ENCODE results near the gene GPR89B.
"Not testable (repeated sequence)": the region's sequence is repeated elsewhere in the genome, so short reads cannot be mapped to it uniquely, and the experiment has no call there.

Gene GPR89B

GRCh38 chr1:147928236-147929132, at the start of gene GPR89B:
TSS of gene GPR89B (plus strand) at chr1:147928420. CDS start at chr1:147928537, 117 bp downstream.
- in situ Hi-C loops (cut with HindIII; ENCODE audit: low pct_unique_long_range_greater_than_20kb, low sequenced_read_pairs), result not testable (repeated sequence)
- peak; percentile 68 to 94 for DNase-seq (ENCODE audit: low read depth in 1 of 2, low spot score in 1 of 2)

- DNase-seq (ENCODE audit: low read depth in 1 of 2, low spot score in 1 of 2), result no peak
- in situ Hi-C loops (cut with HindIII; ENCODE audit: low pct_unique_long_range_greater_than_20kb, low sequenced_read_pairs), result no loop called here
- no peak for TF ChIP-seq JUND (IDR thresholded peaks at IDR 0.05; ENCODE audit: low read depth)
These were observed 48.3 kb upstream of the GPR89B start for GRCh38 chr1:147879911-147880310.

GRCh38 chr1:147882535-147882934, 45.7 kb upstream of the GPR89B start:
- no peak for DNase-seq (ENCODE audit: low read depth in 1 of 2, low spot score in 1 of 2)
- in situ Hi-C loops (cut with HindIII; ENCODE audit: low pct_unique_long_range_greater_than_20kb, low sequenced_read_pairs), result no loop called here
- TF ChIP-seq JUND (IDR thresholded peaks at IDR 0.05; ENCODE audit: low read depth), result no peak

- in situ Hi-C loops (cut with HindIII; ENCODE audit: low pct_unique_long_range_greater_than_20kb, low sequenced_read_pairs), result no loop called here
- no peak for TF ChIP-seq JUND (IDR thresholded peaks at IDR 0.05; ENCODE audit: low read depth)
- DNase-seq (ENCODE audit: low read depth in 1 of 2, low spot score in 1 of 2), result peak; percentile 54 to 87
These were observed 37.9 kb upstream of the GPR89B start for GRCh38 chr1:147890177-147890790.

DNA sequence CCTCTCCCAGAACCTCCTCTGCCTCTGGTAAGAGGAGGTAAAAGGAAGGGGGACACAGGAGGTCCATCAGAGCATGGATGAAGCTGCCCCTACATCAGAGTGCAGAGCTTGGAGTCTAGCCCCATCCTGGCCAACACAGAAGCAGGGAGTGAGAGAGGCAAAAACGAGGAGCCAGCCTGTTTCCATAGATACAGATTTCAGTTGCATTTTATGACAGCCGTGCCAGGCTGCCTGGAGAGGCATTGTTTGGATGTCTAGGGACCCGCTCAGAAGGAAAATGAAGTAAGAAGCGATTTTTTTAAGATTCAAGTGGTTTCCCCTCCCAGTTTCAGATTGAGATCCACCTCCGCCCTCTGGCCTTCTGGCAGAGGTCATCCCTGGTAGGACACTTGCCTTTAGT, 37.1 kb upstream of the GPR89B start:
- TF ChIP-seq JUND (IDR thresholded peaks at IDR 0.05; ENCODE audit: low read depth), result no peak
- DNase-seq (ENCODE audit: low read depth in 1 of 2, low spot score in 1 of 2), result no peak
- in situ Hi-C loops (cut with HindIII; ENCODE audit: low pct_unique_long_range_greater_than_20kb, low sequenced_read_pairs), result no loop called here

DNA sequence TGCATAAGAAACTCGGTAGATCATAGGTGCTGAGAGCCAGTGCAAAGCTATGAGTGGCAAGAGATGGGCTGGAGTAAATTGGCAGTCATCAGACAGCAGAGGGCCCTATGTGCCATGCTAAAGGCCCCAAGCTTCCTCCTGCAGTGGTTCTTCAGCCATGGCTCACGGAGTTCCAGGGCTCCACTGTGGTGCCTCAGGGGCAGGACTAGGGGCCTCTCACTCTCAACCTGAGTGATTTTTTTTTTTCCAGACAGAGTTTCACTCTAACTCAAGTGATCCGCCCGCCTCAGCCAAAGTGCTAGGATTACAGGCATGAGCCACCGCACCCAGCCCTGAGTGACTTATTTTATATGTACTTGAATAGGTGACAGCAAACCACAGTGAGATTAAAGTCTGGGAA, 36.0 kb upstream of the GPR89B start:
- in situ Hi-C loops (cut with HindIII; ENCODE audit: low pct_unique_long_range_greater_than_20kb, low sequenced_read_pairs), result no loop called here
- DNase-seq (ENCODE audit: low read depth in 1 of 2, low spot score in 1 of 2), result peak; percentile 42 to 76
- TF ChIP-seq JUND (IDR thresholded peaks at IDR 0.05; ENCODE audit: low read depth), result no peak

- peak; percentile 39 to 80 for DNase-seq (ENCODE audit: low read depth in 1 of 2, low spot score in 1 of 2)
- in situ Hi-C loops (cut with HindIII; ENCODE audit: low pct_unique_long_range_greater_than_20kb, low sequenced_read_pairs), result no loop called here
These were observed 35.4 kb upstream of the GPR89B start for GRCh38 chr1:147892731-147893214.

DNA sequence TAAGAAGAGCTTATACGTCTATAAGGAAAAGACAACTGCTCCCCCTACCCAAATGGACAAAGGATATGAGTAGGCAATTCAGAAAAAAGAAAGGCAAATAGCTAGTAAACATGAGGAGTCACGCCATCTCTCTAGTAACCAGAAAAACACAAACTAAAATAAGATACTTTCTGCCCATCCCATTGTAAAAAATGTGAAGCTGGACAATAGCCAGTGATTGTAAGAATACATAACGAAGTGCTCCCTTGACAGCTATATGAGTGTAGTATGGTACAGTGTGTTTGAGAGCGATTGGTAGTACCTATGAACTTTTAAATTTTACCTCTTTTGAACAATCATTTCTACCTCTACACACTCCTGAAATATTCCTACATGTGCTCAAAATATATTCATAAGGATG, 33.1 kb upstream of the GPR89B start:
- TF ChIP-seq JUND (IDR thresholded peaks at IDR 0.05; ENCODE audit: low read depth), result no peak
- in situ Hi-C loops (cut with HindIII; ENCODE audit: low pct_unique_long_range_greater_than_20kb, low sequenced_read_pairs), result no loop called here
- no peak for DNase-seq (ENCODE audit: low read depth in 1 of 2, low spot score in 1 of 2)

More at GRCh38 chr1:147892731-147893214, 35.4 kb upstream of the GPR89B start:
- TF ChIP-seq JUND (IDR thresholded peaks at IDR 0.05; ENCODE audit: low read depth), result no peak

DNA sequence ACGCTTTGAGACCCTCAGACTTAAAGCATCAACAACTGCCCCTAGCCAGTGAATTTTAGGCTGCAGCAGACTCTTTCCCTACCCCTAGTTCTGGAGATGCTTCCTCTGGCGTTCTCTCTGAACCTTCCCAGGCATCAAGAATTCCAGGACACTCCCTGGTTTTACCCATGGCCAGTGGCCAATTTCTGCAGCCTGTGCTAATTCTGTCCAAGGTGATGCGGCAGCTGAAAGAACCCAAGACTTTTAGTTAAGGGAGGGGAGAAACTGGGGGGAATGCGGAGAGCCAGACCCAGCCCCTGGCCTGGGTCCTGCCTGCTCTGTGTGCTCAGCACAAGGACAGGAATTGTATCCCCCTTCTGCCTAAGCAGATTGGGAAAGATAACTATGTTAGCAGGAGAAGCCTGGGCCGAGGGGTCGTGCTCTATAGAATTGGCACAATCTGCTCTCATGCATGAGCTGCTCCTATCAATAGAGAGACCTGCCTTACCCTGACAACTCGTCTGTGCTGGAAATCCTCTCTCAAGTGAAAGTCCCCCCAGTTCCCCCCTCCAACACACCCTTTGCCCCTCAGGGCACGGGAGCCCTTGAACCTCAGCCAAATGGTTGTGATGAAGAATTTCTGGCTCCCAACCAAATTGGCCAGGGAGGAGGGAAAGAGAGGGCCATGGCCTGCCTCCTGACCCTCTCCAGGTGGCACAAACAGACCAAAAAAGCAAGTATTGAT, 31.0 kb upstream of the GPR89B start:
- in situ Hi-C loops (cut with HindIII; ENCODE audit: low pct_unique_long_range_greater_than_20kb, low sequenced_read_pairs), result no loop called here
- no peak for TF ChIP-seq JUND (IDR thresholded peaks at IDR 0.05; ENCODE audit: low read depth)
- no peak for DNase-seq (ENCODE audit: low read depth in 1 of 2, low spot score in 1 of 2)

DNA sequence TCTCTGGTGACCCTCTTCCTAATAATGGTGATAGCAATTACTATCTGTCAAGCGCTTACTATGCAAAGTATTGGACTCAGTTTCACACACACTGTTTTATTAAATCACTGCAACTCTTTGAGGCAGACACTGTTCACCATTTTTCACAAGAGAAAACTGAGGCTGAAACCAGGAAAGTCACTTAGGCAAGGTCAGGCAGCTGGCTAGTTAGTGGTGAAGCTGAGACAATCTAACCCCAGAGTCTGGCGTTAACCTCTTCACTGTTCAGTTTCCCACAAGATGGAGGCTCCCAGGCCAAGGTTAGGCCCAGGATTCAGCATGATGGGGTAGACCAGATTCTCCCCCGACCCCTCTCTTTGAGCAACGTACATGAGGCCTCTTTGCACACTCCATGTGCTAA, 30.4 kb upstream of the GPR89B start:
- in situ Hi-C loops (cut with HindIII; ENCODE audit: low pct_unique_long_range_greater_than_20kb, low sequenced_read_pairs), result no loop called here
- TF ChIP-seq JUND (IDR thresholded peaks at IDR 0.05; ENCODE audit: low read depth), result no peak

GRCh38 chr1:147902253-147902845, 25.9 kb upstream of the GPR89B start, which contains the start of gene GJA8:
TSS of gene GJA8 (plus strand) at chr1:147902795. CDS start at chr1:147907956, 5,161 bp downstream.
- no peak for TF ChIP-seq JUND (IDR thresholded peaks at IDR 0.05; ENCODE audit: low read depth)
- in situ Hi-C loops (cut with HindIII; ENCODE audit: low pct_unique_long_range_greater_than_20kb, low sequenced_read_pairs), result no loop called here

More for the DNA sequence above, 30.4 kb upstream of the GPR89B start:
- no peak for DNase-seq (ENCODE audit: low read depth in 1 of 2, low spot score in 1 of 2)

DNA sequence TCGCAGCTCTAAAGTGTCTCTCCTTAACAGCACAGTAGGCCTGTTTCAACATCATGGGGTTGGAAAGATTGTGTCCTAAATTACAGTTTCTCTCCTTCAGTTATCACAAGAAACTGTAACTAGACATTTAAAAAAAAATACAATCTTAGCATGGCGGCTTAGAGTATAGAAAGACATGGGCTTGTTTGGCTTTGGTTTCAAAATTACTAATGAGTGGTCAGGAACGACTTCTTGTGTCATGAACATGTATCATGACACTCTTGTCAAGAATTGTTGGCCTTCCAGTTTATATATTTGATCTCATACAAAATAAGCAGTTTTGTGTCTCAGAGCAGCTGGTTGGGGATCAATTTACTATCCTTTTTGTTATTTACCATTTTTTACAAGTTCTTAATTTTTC, 23.5 kb upstream of the GPR89B start:
- no peak for TF ChIP-seq JUND (IDR thresholded peaks at IDR 0.05; ENCODE audit: low read depth)
- DNase-seq (ENCODE audit: low read depth in 1 of 2, low spot score in 1 of 2), result no peak
- in situ Hi-C loops (cut with HindIII; ENCODE audit: low pct_unique_long_range_greater_than_20kb, low sequenced_read_pairs), result no loop called here

More at GRCh38 chr1:147902253-147902845, 25.9 kb upstream of the GPR89B start, which contains the start of gene GJA8:
- DNase-seq (ENCODE audit: low read depth in 1 of 2, low spot score in 1 of 2), result no peak

Data from T47D (cell line).